B cell (primary cell): ENCODE results near the gene POC1B. TPM values are rescaled to one million over a fixed set of nuclear protein-coding genes. Genes with fewer than 3 reads are reported as not detected.

Source experiments
- ATAC-seq: fragments of 200-7000 bp; cut with Tn5 transposase; one replicate; pipeline ENCODE4 v1.10.0; 2021; ENCODE audit warnings: low read depth, mild to moderate bottlenecking, moderate number of reproducible peaks, moderate library complexity
- CTCF ChIA-PET: fragments of 350-600 bp; sonication (Branson Sonifier 250); formaldehyde crosslinking; loops from one replicate; lab custom pipeline; 2021; ENCODE audit warnings: antibody characterized with exemption, inconsistent platforms; lab: Charles Lee
- POLR2A ChIA-PET: fragments of 350-600 bp; sonication (Branson Sonifier 250); formaldehyde crosslinking; loops from one replicate; lab custom pipeline; 2021; ENCODE audit warnings: antibody characterized with exemption; lab: Charles Lee
- DNase-seq: peaks from one replicate; pipeline ENCODE4 v3.0.0; 2013
- H2AFZ ChIP-seq: 2 replicates; pipeline ENCODE4 v1.6.1; 2012; ENCODE audit warnings: mild to moderate bottlenecking, low read depth, low read length; ENCODE audit not compliant: insufficient read depth, poor library complexity, severe bottlenecking
- H3K27ac ChIP-seq, 2 donors: 1 replicate in 1 of 2; 2 replicates in 1 of 2; pipeline ENCODE4 v1.5.1; 2012 to 2013; ENCODE audit warnings: low read length in 2 of 2, mild to moderate bottlenecking in 2 of 2, moderate library complexity in 1 of 2
- H3K27me3 ChIP-seq, 4 experiments: fragments of 200-600 bp in 1 of 4; sonication (generic) in 1 of 4; replicated peaks in 1 of 4; 1 replicate in 2 of 4; 2 replicates in 2 of 4; pipeline versions ENCODE4 v1.6.1 to v1.7.0; 2013 to 2016; ENCODE audit warnings: low read length in 3 of 4, mild to moderate bottlenecking in 2 of 4, mixed read lengths in 1 of 4, moderate library complexity in 1 of 4; ENCODE audit not compliant: insufficient read depth in 4 of 4, control insufficient read depth in 3 of 4; ENCODE audit errors: control extremely low read depth in 1 of 4
- H3K36me3 ChIP-seq, 2 experiments: replicated peaks in 1 of 2; 1 replicate in 1 of 2; 2 replicates in 1 of 2; pipeline versions ENCODE4 v1.6.1 to v1.7.1; 2013; ENCODE audit warnings: low read length in 1 of 2; ENCODE audit not compliant: insufficient read depth in 2 of 2, control insufficient read depth in 1 of 2; ENCODE audit errors: control extremely low read depth in 1 of 2, extremely low read depth in 1 of 2
- H3K4me1 ChIP-seq, 2 donors: fragments of 200-600 bp in 1 of 2; sonication (generic) in 1 of 2; 1 replicate in 1 of 2; 2 replicates in 1 of 2; pipeline versions ENCODE4 v1.5.1 to v1.6.1; 2013 to 2017; ENCODE audit warnings: low read length in 2 of 2; ENCODE audit not compliant: control insufficient read depth in 2 of 2, insufficient read depth in 2 of 2
- H3K4me2 ChIP-seq: replicated peaks from 2 replicates; pipeline ENCODE3; 2012; ENCODE audit warnings: mild to moderate bottlenecking, low read depth, low read length; ENCODE audit not compliant: poor library complexity, severe bottlenecking
- H3K4me3 ChIP-seq, 5 experiments: fragments of 200-600 bp in 1 of 5; sonication (generic) in 1 of 5; 1 replicate in 3 of 5; 2 replicates in 2 of 5; pipeline versions ENCODE4 v1.5.1 to v1.7.0; 2011 to 2016; ENCODE audit warnings: low read length in 4 of 5, mild to moderate bottlenecking in 4 of 5, low read depth in 2 of 5, control low read depth in 1 of 5, moderate library complexity in 1 of 5; ENCODE audit not compliant: insufficient read depth in 1 of 5; ENCODE audit errors: control extremely low read depth in 1 of 5, extremely low read depth in 1 of 5
- H3K79me2 ChIP-seq: fragments of 200-600 bp; sonication (generic); one replicate; pipeline ENCODE4 v1.6.0; 2016; ENCODE audit warnings: low read length; ENCODE audit not compliant: control insufficient read depth, insufficient read depth
- H3K9ac ChIP-seq: fragments of 200-600 bp; sonication (generic); 2 replicates; pipeline ENCODE4 v1.6.1; 2017; ENCODE audit warnings: mild to moderate bottlenecking, low read length, moderate library complexity
- H3K9me3 ChIP-seq, 3 donors: one replicate each; pipeline versions ENCODE4 v1.6.1 to v1.7.1; 2013; ENCODE audit warnings: low read length in 2 of 3; ENCODE audit not compliant: control insufficient read depth in 2 of 3, insufficient read depth in 1 of 3; ENCODE audit errors: control extremely low read depth in 1 of 3
- H4K20me1 ChIP-seq: 2 replicates; pipeline ENCODE4 v1.6.0; 2012; ENCODE audit warnings: mild to moderate bottlenecking, low read length; ENCODE audit not compliant: insufficient read depth, control insufficient read depth, poor library complexity, severe bottlenecking
- H3K27ac Mint-ChIP-seq: one replicate; pipeline ENCODE4 v1.8.0; 2021; ENCODE audit warnings: mixed read lengths
- H3K27me3 Mint-ChIP-seq: one replicate; pipeline ENCODE4 v1.8.0; 2021; ENCODE audit warnings: mixed read lengths
- H3K4me1 Mint-ChIP-seq: one replicate; pipeline ENCODE4 v1.8.0; 2021; ENCODE audit warnings: mixed read lengths
- H3K4me3 Mint-ChIP-seq: one replicate; pipeline ENCODE4 v1.8.0; 2021; ENCODE audit warnings: mixed read lengths
- H3K9me3 Mint-ChIP-seq: one replicate; pipeline ENCODE4 v1.8.0; 2022; ENCODE audit warnings: mixed read lengths; ENCODE audit not compliant: insufficient read depth
- CTCF ChIP-seq: fragments of 200-600 bp; IDR thresholded peaks from one replicate; pipeline ENCODE4 v1.8.0; 2022; ENCODE audit warnings: antibody characterized with exemption, mild to moderate bottlenecking
- EZH2 ChIP-seq: IDR thresholded peaks from 2 replicates; pipeline ENCODE4 v1.6.1; 2012; ENCODE audit warnings: borderline replicate concordance, low read depth, mild to moderate bottlenecking, moderate library complexity, low read length; ENCODE audit not compliant: insufficient read depth, poor library complexity, severe bottlenecking
- WGBS: methylation state at CpG from one replicate; pipeline ENCODE4 v1.1.5; 2013; ENCODE audit warnings: missing lambda C conversion rate; ENCODE audit not compliant: insufficient coverage; 5-methylcytosine and 5-hydroxymethylcytosine counted together
- intact Hi-C: fragments of 100-400 bp; cut with micrococcal nuclease; formaldehyde crosslinking; loops from one replicate; pipeline ENCODE4 v1.10.0; 2022
- polyA plus RNA-seq: library from polyadenylated mRNA; depleted of rRNA; stranded (reverse); fragments of >200 nt; gene quantifications from 2 replicates; pipeline ENCODE4 v1.2.3, GENCODE V29; 2012
- total RNA-seq, 2 donors: library from RNA; stranded (reverse); fragments of 120-200 nt in 1 of 2; gene quantifications; 1 replicate in 1 of 2; 2 replicates in 1 of 2; pipeline versions ENCODE4 v1.2.3 to v1.2.4, GENCODE V29; 2013 to 2022

The POC1B gene
- total and polyA plus RNA-seq, 2 donors (not counting 1 experiment from before 2014, with no cell fraction given) = 12.0 to 39.5 TPM

- Histone ChIP-seq H2AFZ (no peak overlapping the region), H3K27me3 (no peaks in the 10 kb centered on the region), H3K79me2 (no peaks in the 10 kb centered on the region), H3K4me1 (peaks cover 2% of the 10 kb centered on the region in 2 donors), H3K9me3 (no peaks in the 10 kb centered on the region), H4K20me1 (no peaks in the 10 kb centered on the region), H3K36me3 (no peaks in the 10 kb centered on the region), H3K4me3 (no peak overlapping the region), H3K9ac (no peak overlapping the region), H3K27ac (no peak overlapping the region), H3K4me2 (no peak overlapping the region)
- no peak for TF ChIP-seq EZH2
- no peak for TF ChIP-seq CTCF
- ATAC-seq = no peak
- no peak overlapping the region for H3K27ac Mint-ChIP-seq
- H3K27me3 Mint-ChIP-seq = no peaks in the 10 kb centered on the region
- ChIA-PET CTCF (no interaction called here), POLR2A (no interaction called here)
- H3K4me1 Mint-ChIP-seq = peaks cover 2% of the 10 kb centered on the region
- DNase-seq = no peak
- no peaks in the 10 kb centered on the region for H3K9me3 Mint-ChIP-seq
- no peak overlapping the region for H3K4me3 Mint-ChIP-seq
- no CpG with 5 or more reads among the region's 3 CpGs for WGBS
- intact Hi-C loops = no loop called here
Observed at GRCh38 chr12:89384807-89385206, 141.0 kb downstream of the POC1B start.

DNA sequence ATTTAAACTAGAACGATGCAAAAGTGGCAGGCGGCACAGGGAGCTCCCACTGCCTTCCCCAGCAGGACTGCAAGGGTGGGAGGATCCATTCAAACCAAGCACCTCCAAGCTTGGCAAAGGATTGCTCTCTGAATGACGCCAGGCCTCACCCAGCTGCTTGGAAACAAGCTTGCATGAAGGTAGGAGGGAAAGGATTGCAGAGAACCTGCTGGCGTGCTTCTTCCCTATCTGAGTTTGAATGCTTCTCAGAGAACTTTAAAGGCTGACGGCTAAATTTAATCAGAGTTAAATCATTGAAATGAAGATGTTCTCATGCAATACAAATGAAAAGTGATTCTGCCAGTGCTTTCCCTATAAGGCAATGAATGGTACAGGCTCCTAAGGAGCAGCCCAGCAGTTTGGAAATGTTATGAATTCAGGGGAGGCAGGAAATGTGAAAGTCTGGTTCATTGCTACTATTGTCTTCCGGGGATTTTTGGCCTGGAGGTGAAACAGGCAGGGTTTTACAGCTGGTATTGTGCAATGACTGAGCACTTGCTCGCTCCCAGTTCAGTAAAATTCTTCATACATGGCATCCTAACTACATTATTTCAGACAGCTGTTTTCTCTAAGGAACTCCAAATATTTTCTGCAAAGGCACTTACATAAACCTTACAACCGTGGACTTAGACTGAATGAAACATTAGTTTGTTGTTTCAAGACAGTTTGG, 141.6 kb downstream of the POC1B start:
- H3K9ac ChIP-seq = no peak overlapping the region
- no peak overlapping the region for H2AFZ ChIP-seq
- 35% methylated on average over 3 of the region's 8 CpGs for WGBS

More for the DNA sequence above, 141.6 kb downstream of the POC1B start:
- H4K20me1 ChIP-seq = no peaks in the 10 kb centered on the region
- Mint-ChIP-seq H3K9me3 (no peaks in the 10 kb centered on the region), H3K4me3 (no peak overlapping the region), H3K27ac (no peak overlapping the region), H3K27me3 (no peaks in the 10 kb centered on the region), H3K4me1 (no peaks in the 10 kb centered on the region)
- no peak for DNase-seq
- no peak for TF ChIP-seq EZH2
- no peak for TF ChIP-seq CTCF
- no peaks in the 10 kb centered on the region for H3K27me3 ChIP-seq
- ChIA-PET POLR2A (no interaction called here), CTCF (no interaction called here)
- H3K9me3 ChIP-seq = no peaks in the 10 kb centered on the region
- no peak overlapping the region for H3K4me3 ChIP-seq
- H3K4me1 ChIP-seq = no peaks in the 10 kb centered on the region
- H3K4me2 ChIP-seq = no peak overlapping the region
- no peaks in the 10 kb centered on the region for H3K36me3 ChIP-seq
- intact Hi-C loops = no loop called here
- no peak overlapping the region for H3K27ac ChIP-seq
- no peak for ATAC-seq
- no peaks in the 10 kb centered on the region for H3K79me2 ChIP-seq
